Hematopoietic multipotent progenitor cell treated with erythropoietin and hydrocortisone succinate and interleukin-3 and kit ligand, for 6 days (in vitro differentiated cells): Measurements from ENCODE around the gene MBOAT1.

Experiments
- DNase-seq: peaks from one replicate; pipeline ENCODE4 v3.0.0-alpha.2; 2015

MBOAT1 gene

GRCh38 chr6:20092071-20092566 lies 120.2 kb downstream of the MBOAT1 start:
- DNase-seq = peak; percentile 69

GRCh38 chr6:20086992-20087391 lies 125.3 kb downstream of the MBOAT1 start:
- DNase-seq = no peak

GRCh38 chr6:20085817-20086216 lies 126.5 kb downstream of the MBOAT1 start:
- no peak for DNase-seq

GRCh38 chr6:20084411-20084810 lies 127.9 kb downstream of the MBOAT1 start:
- DNase-seq = no peak

- DNase-seq = no peak
Observed at GRCh38 chr6:20071998-20072397, 140.3 kb downstream of the MBOAT1 start.

GRCh38 chr6:20070047-20070446 lies 142.2 kb downstream of the MBOAT1 start:
- no peak for DNase-seq

GRCh38 chr6:20069021-20069522 lies 143.2 kb downstream of the MBOAT1 start:
- peak; percentile 73 for DNase-seq

- no peak for DNase-seq
Observed at GRCh38 chr6:20068421-20068988, 143.8 kb downstream of the MBOAT1 start.

GRCh38 chr6:20061952-20062351 lies 150.3 kb downstream of the MBOAT1 start:
- DNase-seq = no peak

GRCh38 chr6:20060252-20060651 lies 152.0 kb downstream of the MBOAT1 start:
- DNase-seq = no peak

GRCh38 chr6:20058912-20059311 lies 153.4 kb downstream of the MBOAT1 start:
- DNase-seq = peak; percentile 36

GRCh38 chr6:20058121-20058905 lies 154.0 kb downstream of the MBOAT1 start:
- DNase-seq = no peak

GRCh38 chr6:20056350-20056992 lies 155.8 kb downstream of the MBOAT1 start:
- DNase-seq = peak; percentile 81

- DNase-seq = no peak
Observed at GRCh38 chr6:20055916-20056315, 156.4 kb downstream of the MBOAT1 start.
